Measurements from ENCODE around the gene KCNH1.
"Not testable (repeated sequence)": the region's sequence is repeated elsewhere in the genome, so short reads cannot be mapped to it uniquely, and the experiment has no call there.

Gene KCNH1

DNA sequence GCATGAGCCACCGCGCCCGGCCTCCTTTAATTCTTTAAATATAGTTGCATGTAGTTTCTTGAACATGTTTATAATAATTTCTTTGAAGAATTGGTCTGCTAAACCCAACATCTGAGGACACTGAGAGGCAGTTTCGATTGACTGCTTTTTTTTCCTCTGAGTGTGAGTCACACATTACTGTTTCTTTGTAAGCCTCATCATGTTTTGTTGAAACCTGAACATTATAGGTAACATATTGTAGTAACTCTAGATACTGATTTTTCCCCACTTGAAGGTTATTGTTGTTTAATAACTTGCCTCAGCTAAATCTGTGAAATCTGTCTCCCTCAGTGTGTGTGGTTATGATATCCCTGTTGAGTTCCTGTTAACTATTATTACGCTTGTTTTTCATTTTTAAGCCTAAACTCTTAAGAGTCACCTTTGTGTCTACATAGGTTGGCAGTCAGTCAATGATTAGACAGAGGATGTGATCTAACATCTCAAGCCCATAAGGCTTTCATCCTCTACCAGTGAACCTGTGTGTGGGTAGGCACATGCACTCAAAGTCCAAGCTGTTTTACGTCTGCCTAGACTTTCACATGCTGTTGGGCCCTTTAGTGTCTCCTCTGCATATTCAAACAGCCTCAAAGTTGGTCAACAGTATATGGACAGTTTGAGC is 155.5 kb downstream of the KCNH1 start:
- TF ChIP-seq, protein P1, sequence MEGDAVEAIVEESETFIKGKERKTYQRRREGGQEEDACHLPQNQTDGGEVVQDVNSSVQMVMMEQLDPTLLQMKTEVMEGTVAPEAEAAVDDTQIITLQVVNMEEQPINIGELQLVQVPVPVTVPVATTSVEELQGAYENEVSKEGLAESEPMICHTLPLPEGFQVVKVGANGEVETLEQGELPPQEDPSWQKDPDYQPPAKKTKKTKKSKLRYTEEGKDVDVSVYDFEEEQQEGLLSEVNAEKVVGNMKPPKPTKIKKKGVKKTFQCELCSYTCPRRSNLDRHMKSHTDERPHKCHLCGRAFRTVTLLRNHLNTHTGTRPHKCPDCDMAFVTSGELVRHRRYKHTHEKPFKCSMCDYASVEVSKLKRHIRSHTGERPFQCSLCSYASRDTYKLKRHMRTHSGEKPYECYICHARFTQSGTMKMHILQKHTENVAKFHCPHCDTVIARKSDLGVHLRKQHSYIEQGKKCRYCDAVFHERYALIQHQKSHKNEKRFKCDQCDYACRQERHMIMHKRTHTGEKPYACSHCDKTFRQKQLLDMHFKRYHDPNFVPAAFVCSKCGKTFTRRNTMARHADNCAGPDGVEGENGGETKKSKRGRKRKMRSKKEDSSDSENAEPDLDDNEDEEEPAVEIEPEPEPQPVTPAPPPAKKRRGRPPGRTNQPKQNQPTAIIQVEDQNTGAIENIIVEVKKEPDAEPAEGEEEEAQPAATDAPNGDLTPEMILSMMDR (conservative IDR thresholded peaks at IDR 0.05; ENCODE audit: low read depth, low read length): no peak
- H3K4me3 ChIP-seq (ENCODE audit: low read length): no peak overlapping the region
- no peak for DNase-seq (ENCODE audit: low read depth)

DNA sequence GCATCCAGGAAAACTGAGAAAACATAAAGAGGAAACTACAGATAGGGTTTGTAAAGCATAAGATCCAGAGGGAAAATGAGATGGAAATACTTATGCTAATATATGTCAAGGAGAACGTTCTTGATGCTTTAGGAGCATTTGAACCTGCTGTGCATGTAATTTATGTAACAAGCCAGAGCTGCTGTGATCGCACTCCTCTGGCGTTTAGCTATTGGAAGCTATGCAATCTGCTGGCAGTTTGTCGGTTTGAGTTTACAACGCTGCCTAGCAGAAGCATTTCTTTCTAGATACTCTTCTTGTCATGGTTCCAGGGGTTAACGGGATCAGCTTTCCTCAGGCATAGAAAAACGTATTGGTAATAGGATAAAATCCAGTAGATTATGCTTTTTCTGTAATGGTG is 182.7 kb downstream of the KCNH1 start:
- TF ChIP-seq, protein P1 (conservative IDR thresholded peaks at IDR 0.05; ENCODE audit: low read depth, low read length): no peak
- H3K4me3 ChIP-seq (ENCODE audit: low read length): no peak overlapping the region
- no peak for DNase-seq (ENCODE audit: low read depth)

DNA sequence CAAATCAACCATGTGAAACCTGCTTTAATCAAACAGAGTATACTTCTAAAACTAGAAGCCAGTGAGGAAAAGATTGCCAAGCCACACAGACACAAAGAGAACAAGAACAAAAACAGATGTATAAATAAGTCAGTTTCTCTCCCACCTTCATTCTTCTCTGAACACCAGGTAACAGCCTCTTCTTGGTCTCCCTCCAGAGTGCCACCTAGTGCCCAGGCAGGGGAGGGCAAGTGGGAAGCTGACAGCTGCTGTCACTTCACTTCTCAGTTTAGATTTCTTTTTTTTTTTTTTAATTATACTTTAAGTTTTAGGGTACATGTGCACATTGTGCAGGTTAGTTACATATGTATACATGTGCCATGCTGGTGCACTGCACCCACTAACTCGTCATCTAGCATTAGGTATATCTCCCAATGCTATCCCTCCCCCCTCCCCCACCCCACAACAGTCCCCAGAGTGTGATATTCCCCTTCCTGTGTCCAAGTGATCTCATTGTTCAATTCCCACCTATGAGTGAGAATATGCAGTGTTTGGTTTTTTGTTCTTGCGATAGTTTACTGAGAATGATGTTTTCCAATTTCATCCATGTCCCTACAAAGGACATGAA is 183.9 kb downstream of the KCNH1 start:
- not testable (repeated sequence) for H3K4me3 ChIP-seq (ENCODE audit: low read length); DNase-seq (ENCODE audit: low read depth)
- TF ChIP-seq, protein P1 (conservative IDR thresholded peaks at IDR 0.05; ENCODE audit: low read depth, low read length): peak; percentile 86

DNA sequence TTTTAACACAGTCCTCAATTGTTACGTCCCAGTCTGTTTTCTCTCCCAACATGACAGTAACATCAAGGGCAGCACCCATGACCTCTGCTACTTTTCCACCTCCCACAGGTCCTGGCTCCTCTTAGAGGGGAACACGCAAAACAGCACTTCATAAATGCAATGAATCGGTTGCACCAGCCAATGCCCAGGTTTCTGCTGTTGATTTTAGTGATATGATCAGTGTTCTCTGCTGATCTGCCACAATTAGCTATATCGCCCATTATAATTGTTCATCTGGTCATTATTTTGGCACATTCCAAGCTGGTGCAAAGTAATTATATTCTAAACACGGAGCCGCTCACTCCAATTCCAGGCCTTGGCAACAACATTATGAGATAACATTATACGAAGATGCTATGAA is 184.5 kb downstream of the KCNH1 start:
- no peak for DNase-seq (ENCODE audit: low read depth)
- H3K4me3 ChIP-seq (ENCODE audit: low read length): no peak overlapping the region
- TF ChIP-seq, protein P1 (conservative IDR thresholded peaks at IDR 0.05; ENCODE audit: low read depth, low read length): no peak

DNA sequence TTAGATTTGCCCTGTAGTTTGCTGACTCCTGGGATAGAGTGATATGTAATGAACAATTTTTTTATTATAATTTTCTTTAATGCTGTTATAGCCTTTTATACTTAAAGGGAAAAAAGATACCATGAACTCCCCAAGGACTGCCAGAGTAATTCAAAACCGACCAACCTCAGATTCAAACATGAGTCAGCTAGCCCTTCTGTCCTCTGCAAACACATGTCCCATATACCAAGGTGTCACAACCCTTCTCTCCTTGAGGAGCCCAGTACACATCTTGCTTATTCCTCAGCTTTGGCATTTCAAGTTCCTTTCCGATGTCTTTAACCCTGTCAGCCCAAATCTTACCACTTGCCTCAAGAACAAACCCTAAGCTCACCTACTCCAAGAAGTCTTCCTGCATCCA is 184.9 kb downstream of the KCNH1 start:
- DNase-seq (ENCODE audit: low read depth): no peak
- TF ChIP-seq, protein P1 (conservative IDR thresholded peaks at IDR 0.05; ENCODE audit: low read depth, low read length): no peak
- H3K4me3 ChIP-seq (ENCODE audit: low read length): no peak overlapping the region

DNA sequence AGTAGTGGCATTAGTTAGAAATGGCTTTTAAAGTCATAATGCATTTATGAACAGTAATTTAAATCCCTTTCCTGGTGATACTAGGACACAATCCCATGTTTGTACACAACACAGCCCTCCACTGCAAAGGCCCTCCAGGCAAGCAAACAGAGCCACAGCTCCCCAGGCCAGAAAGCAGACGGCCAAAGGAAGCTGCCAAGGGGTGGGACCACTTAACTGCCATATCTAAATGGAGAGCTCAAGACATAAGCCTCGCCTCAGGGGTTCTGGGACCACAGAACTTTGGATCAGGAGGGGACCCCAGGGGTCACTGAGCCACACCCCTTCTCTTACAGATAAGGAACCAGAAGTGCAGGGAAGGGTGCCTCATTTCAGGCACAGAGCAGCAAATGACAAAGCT is 189.7 kb downstream of the KCNH1 start:
- TF ChIP-seq, protein P1 (conservative IDR thresholded peaks at IDR 0.05; ENCODE audit: low read depth, low read length): no peak
- DNase-seq (ENCODE audit: low read depth): no peak
- no peak overlapping the region for H3K4me3 ChIP-seq (ENCODE audit: low read length)

DNA sequence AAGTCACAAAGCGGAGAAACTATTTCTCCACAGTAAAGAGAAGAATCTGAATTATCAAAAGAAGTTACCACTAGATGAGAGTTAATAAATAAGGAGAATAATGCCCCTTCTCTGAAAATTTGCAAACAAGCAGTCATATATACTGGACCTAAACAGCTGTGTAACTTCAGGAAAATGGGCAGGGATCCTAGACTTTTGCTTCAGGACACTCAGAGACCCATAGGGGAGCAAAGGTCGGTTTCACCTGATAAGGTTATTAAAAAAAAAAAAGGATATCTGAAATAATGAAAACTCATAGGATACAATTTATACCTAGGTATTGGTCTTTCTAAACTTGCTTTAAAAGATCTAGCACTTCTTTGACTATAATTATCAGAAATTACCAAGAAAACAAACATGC is 191.4 kb downstream of the KCNH1 start:
- no peak overlapping the region for H3K4me3 ChIP-seq (ENCODE audit: low read length)
- DNase-seq (ENCODE audit: low read depth): no peak
- TF ChIP-seq, protein P1 (conservative IDR thresholded peaks at IDR 0.05; ENCODE audit: low read depth, low read length): no peak

Data from retinal pigment epithelial cell (primary cell).